GM04504 (cell line): ENCODE measurements around the gene KRT7.
A peak's percentile ranks its signal among the peaks of the same experiment; 100 is the strongest.
"Not testable (repeated sequence)": the region's sequence is repeated elsewhere in the genome, so short reads cannot be mapped to it uniquely, and the experiment has no call there.

Experiments used
- DNase-seq: peaks from one replicate; pipeline ENCODE4 v3.0.0-alpha.2; 2012; ENCODE audit warnings: low read depth

Gene KRT7

DNA sequence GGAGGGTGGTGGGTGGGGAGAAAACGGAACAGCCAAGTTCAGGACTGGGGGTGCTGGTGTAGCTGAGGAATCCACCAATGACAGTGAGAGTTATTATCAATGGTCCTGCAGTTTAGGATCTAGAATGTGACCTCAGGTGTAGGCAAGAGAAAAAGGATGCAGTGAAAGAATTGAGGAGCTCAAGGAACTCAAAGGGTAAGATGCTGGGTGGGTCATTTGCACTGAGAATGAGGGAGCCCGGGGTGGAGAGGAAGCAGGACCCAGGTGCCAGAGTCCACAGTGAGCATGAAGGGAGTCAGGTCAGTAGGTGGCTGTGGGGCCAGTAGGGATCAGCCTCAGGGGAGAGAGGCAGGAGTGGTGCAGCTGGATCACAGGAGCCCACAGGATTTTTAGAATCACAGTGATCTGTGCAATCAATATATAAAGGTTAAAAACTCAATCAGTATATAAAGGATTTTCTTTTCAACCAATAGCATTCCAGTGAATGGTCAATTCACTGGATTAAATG is 3.2 kb upstream of the KRT7 start:
- DNase-seq = no peak

DNA sequence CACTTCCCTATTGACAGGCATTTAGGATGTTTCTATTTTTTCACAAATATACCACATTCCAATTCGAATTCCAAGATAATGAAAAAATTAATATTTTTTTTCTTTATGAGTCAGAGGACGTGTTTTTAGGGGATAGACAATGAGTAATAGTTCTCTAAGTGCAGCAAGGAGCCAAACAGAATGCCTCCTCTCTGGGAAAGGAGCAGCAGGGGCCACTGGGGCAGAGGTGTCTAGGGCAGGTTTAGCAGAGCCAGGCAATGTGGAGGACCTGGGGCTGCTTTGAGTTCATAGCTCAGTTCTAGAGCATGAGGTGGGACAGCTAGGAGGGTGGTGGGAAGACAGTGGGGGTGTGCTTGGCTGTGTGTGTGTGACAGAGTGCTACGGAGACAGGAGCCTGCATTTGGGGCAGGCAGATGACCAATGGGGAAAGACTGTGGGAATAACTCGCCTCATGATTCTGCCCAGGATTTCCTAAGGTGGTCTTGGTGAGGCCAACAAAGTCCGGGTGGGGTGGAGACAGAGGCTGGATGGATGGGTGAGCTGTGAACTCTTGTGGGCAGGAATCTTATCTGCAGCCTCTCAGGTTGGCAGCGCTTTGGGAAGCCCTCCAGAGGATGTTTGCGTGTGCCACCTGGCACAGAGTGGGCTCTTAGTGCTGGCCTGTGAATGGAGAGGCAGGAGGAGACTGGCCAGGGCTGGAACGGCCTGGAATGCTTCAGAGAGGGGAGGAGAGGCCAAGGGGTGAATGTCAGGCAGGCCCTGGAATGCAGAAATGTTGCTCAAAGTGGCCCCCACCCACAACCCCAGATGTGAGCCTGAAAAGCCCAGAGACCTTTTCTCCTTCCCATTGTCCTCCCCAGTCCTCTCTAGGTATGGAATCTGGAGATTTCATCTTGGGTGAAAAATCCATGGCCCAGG is 2.4 kb upstream of the KRT7 start:
- peak; percentile 48 for DNase-seq

DNA sequence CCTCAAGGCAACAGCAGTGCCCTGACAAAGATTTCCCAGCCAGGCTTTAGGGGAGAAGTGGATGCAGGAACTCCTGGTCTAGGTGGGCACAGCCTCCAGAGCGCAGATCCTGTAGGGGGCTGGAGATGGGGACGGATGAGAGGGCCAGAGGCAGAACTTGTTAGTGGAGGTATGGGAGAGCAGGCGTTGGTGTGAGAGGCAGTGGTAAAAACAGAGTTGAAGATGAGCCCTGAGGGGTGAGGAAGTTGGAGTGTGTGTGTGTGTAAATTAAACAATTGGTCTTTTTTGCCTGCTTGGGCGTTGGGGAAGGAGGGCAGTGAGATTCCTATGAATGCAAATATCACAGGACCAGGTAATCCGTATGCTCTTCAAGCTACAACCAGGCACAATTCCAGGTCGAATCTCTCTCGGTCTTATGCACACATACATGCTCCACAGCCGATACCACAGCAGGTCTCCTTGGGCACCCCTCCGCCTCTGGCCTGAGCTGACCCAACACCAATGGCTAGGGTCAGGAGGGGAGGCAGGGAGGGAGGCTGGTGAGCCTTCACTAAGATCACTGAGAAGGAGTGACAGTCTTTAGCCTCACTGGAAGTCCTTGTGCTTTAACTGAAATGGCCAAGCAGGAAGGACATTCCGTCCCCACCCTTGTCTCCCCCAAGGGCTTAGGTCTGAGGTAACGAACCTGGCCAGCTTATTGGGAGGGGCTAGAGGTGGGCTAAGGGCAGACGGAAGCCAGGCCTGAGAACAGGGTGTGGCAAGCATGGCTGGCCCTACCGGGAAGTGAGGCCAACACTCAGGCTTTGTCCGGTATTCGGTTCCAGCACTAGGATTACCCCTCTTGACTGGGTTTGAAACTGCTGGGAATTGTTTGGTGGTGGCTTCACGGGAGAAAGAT is 1.5 kb upstream of the KRT7 start:
- no peak for DNase-seq

DNA sequence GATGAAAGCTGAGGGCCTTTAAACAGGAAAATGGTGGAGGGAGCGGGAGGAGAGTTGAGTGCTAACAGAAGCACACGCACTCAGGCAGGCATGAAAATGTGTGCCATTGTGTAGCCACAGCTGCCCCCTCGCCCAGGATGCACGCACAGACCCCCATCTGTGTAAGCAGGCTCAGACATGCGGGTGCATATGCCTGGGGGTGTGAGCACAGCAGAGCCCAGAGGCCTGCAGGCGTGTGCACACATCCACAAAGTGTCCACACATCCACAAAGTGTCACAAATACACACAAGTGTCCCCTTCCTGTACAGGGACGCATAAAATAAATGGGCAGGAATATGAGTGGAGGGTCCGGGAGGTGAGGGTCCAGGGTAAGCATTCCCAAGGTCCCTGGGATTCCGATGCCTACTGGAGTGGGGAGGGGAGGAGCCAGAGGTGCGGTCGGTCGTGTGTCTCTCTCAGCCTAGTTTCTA is 805 bp upstream of the KRT7 start:
- no peak for DNase-seq

DNA sequence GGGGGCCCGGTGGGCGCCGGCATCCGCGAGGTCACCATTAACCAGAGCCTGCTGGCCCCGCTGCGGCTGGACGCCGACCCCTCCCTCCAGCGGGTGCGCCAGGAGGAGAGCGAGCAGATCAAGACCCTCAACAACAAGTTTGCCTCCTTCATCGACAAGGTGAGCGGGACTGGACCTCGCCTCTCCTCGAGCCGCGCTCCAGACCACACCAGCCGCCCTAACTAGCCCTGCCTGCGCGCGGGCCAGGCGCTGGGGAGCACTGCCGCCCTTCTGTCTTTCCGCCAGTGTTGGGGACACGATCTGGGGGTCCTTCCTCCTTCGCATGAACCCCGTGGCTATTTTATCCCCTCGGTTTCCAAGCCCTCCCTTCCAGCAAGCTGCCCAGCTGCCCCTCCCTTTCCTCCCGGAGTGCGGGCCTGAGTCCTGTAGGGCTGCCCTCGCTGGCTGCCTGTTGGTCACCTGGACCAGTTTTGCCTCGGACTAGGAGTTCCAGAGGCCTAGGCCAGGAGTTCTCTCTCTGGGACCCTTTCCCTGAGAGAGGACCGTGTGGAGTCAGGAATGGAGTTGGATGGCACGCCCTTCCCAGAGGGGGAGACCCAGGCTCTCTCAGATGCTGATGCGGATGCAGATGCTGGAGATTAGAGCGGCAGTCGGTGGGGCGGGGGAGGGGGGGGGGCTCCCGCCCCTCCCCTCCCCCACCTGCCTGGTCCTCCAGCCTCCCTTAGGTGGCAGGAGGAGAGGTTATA is 592 bp downstream of the KRT7 start:
- DNase-seq = no peak

DNA sequence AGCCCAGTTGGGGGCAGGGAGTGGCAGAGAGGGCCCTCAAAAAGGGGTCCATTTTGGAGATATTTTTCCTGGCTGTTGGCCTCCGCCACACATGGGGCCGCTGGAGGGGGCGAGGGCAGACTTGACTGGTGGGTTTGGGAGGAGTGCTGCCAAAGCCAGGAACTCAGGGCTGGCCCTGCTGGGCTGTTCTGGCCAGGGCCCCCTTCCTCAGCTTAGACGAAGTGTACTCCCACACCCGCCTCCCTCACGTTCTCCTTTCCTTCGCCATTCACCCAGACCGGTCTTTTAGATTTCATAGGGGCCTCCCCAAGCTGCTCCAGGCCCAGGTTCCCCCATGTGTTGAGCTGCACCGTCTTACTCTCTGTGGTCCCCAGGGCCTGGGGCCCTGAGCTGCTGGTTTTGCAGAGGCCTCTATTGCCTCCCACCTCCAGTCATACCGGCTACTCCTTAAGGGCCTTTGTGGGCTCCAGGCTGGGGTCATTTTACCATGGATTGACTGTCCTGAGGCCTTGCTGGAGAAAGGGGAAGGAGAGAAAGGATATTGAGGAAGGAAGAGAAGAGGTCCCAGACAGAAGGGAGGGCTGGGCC is 1.3 kb downstream of the KRT7 start:
- DNase-seq = no peak

DNA sequence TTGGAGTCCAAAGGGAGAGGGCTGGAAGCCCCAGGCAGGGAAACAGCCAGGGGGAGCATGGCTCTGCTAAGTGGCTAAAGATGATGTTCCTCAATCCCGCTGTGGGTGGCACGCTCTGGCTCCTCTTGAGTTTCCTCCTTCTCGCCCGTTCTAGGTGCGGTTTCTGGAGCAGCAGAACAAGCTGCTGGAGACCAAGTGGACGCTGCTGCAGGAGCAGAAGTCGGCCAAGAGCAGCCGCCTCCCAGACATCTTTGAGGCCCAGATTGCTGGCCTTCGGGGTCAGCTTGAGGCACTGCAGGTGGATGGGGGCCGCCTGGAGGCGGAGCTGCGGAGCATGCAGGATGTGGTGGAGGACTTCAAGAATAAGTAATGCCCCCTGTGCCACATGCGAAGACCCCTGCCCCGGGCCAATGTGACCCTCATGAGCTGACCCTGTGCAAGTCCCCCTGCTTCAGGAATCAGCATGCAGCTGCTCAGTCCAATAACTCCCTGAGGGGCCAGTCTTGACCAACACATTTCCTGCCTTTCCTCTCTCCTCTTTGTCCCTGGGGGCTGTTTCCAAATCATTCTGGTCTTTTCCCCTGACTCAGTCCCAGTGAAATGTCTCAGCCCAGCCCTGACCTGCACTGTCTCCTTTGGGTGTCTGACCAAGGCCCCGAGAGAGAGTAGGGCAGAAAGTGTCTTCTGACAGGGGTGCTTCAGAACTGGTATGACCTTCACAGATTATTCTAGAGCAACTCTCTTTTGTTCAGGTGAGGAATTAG is 2.1 kb downstream of the KRT7 start:
- no peak for DNase-seq

DNA sequence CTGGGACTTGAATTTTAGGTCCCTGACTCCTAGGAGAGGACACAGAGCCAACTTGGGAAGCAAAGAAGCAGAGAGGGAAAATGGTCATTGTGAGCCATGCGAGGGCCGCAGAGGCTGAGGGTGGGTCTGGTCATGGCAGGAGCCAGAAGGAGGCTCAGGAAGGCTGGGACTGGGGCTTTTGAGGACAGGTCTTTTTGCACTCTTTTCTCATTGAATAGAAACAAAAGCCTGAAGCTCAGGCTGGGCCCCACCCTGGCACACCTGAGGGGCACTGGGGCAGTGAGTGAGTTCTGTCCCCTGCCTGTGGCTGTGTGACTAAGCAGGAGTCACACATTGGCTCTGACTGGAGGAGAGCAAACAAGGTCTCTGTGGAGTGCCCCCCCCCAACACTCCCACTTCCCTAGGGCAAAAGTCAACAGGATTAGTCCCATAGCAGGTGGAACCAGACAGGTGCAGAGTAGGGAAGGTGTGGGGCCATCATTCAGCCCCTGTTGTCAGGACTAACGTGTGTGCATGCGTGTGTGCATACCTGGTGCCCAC is 2.8 kb downstream of the KRT7 start:
- no peak for DNase-seq

DNA sequence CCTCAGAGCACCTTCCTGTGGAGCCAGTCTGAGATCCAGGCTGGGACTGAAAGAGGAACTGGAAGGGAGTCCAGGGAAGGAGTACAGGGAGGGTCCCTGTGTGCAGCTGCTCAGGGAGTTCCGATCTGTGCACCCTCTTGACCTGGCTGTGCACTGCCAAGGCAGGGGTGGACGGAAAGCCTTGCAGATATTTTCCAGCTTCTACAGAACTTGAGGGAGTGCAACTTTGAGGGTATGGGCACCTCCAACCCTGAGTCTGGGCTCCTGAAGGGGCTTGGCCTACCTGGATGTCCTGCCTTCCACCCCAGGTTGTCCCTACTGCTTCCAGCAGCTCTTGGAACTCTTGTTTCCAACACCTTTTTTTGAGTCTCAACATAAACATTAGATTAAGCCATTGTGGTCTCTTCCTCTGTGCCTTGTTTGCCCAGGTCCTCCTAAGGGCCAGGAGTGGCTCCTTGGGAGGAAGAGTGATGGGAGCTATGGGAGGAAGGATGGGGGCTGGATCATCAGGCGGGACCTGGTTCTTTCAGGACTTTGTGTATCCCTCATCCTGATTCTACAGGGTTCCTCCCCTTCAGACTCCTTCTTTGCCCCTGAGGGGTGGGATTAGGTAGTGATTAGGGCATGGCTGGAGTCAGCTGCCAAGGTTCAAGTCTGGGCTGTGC is 3.5 kb downstream of the KRT7 start:
- no peak for DNase-seq

DNA sequence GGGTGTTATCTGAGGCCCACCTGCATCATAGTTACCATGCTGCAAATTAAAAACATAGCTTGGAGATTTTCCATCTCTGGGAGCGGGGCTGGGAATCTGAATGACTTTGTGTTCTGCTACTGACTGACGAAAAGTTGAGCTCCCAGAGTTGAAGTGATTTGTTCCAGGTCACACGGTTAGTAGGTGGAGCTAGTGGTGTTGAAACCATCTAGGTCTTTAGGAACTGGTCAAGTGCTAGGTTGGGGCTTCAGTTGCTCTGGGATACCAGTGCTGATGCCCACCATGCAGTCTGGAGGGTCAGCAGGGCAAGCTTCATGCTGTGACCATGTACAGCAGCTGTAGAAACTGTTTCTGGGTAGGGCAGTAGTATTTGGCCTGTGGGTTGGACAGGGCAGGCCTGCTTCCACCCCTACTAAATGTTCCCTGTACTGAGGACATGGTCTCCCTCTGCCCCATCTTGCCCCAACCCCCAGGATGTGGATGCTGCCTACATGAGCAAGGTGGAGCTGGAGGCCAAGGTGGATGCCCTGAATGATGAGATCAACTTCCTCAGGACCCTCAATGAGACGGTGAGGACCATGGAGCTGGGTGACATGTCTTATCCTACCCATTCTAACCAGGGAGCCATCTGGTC is 5.3 kb downstream of the KRT7 start:
- no peak for DNase-seq

DNA sequence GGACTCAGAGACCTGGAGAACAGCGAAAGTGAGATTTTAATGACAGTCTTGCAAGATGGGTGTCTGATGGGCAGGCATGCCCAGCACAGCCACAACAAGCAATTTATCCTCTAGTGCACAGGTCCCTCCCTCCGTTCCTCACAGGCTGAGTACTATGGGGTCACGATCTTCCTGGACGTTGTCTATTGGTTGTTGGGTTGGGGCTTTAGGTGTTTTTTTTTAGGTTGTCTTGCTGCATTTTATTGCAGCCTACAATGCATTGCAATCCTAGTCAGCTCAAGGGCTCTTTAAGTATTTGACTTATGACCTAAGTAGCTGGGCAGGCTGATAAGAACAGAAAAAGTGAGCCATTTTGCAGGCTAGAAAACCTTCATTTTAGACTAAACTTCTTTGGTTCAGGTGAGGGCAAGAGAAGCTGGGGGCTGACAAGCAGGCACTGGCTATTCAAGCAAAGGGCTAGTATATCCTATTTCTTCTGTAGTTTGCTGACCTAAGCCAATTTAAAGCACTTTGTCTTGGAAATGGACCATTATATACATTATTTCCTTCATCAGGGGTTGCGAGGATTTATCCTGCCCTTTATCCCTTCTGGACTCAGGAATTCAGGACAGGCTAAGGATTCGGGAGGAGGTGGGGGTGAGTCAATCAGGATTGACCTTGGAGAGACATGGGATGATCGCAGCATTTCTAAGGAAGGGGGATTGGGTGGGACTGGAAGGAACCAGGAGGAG is 6.0 kb downstream of the KRT7 start:
- DNase-seq = no peak

DNA sequence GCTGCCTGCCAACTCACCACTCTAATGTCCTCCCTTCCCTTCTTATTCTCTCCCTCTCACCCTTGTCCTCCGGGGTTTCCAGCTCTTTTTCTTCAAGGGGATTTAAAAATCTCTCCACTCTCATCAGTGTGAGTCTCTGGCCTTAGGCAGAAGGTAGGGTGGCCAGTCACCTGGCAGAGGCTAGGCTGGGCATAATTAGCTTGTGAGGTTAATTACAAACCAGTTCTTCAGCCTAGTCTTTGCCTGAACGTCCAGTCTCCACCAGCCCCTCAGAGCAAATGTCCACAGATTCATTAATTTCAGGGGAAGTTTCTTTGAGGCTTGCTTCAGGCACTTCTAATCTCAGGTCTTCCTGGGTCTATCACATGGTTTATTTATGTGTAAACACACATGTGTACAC is 6.7 kb downstream of the KRT7 start:
- DNase-seq = no peak

DNA sequence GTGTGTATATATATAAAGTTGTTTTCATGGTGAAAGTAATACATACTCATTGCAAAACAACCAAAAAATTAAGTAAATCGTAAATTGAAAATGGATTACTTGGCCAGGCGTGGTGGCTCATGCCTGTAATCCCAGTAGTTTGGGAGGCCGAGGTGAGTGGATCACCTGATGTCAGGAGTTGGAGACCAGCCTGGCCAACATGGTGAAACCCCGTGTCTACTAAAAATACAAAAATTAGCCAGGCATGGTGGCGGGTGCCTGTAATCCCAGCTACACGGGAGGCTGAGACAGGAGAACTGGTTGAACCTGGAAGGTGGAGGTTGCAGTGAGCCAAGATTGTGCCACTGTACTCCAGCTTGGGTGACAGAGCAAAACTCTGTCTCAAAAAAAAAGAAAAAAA is 7.2 kb downstream of the KRT7 start:
- not testable (repeated sequence) for DNase-seq

DNA sequence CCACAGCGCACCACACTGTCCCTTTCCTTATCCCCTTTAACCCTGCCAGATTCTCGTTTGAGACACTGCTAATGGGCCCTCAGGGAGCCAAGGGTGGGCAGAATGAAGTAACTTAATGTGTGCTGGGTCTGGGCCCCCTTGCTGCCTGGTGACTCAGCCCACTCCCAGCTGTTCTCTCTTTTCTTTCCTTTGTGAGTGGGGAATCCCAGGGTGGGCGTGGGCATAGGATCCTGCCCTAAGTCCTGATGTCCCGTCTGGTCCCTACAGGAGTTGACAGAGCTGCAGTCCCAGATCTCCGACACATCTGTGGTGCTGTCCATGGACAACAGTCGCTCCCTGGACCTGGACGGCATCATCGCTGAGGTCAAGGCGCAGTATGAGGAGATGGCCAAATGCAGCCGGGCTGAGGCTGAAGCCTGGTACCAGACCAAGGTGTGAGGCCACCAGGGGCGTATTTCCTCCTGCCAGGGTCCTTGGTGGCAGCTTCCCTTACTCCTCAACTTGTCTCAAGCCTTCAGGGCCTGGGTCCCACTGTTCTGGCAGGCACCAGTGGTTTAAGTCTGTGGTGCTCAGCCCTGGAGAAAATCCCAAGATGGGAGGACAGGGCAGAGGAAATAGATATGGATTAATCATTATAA is 8.3 kb downstream of the KRT7 start:
- no peak for DNase-seq

DNA sequence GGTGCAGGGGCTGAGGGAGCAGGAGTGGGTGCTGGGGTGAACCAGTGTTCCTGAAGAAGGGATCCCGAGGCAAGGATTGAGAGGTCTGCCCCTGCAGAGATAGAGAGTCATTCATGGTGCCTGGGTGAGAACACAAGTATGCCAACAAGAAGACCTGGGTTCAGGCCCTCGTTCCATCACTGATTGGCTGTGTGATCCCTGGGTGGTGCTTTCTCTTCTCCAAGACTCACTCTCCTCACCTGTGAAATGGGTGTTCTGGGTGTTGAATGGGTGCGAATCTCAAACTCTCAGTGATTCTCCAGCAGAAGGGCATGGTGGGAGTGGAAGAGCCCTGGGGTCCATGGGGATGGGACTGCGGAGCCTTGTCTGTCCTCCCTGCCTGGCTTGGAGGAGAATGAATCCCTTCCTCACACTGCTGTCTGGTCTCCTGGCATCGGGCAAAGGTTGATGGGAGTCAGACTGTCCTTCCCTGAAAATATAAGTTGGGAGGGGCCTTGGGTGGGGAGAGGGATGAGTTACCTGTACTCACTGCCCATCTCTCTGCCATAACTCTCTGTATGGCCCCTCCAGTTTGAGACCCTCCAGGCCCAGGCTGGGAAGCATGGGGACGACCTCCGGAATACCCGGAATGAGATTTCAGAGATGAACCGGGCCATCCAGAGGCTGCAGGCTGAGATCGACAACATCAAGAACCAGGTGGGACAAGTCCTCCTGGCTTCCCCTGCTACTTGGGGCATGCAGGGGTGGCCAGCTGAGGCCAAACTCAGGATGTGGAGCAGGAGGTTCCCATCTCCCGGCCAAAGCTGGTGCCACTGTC is 9.6 kb downstream of the KRT7 start:
- no peak for DNase-seq

DNA sequence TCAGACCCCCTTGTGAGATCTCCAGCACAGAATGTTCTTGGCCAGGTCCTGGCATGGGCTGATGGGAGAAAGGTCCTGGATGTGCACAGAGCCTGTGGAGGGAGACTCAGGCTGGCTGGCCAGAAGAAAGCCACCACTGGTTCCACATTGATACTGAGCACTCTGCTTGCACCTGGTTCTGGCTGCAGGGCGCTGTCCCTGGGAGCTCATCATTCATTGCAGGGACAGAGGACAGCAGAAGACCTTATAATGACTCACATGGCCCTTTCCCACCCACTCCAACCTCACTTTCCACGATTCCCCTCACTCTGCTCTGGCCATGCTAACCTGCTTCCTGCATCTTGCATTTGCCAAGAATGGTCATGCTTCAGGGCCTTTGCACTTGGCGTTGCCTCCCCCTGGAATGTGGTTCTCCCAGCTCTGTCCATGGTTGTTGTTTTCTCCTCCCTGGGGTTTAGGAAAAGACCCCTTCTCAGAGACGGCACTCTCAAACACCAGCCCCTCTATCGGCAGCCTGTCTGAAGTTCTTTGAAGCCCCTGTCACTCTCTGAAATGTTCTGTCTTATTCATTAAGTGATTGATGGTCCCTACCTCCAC is 10.3 kb downstream of the KRT7 start:
- no peak for DNase-seq
